ENCODE results near the gene FGD2. TPM values are rescaled to one million over a fixed set of nuclear protein-coding genes. Genes with fewer than 3 reads are reported as not detected.

The FGD2 gene
- total and polyA plus RNA-seq, 2 donors (not counting 3 experiments of a cell fraction or from before 2014, with no cell fraction given) = not detected

DNA sequence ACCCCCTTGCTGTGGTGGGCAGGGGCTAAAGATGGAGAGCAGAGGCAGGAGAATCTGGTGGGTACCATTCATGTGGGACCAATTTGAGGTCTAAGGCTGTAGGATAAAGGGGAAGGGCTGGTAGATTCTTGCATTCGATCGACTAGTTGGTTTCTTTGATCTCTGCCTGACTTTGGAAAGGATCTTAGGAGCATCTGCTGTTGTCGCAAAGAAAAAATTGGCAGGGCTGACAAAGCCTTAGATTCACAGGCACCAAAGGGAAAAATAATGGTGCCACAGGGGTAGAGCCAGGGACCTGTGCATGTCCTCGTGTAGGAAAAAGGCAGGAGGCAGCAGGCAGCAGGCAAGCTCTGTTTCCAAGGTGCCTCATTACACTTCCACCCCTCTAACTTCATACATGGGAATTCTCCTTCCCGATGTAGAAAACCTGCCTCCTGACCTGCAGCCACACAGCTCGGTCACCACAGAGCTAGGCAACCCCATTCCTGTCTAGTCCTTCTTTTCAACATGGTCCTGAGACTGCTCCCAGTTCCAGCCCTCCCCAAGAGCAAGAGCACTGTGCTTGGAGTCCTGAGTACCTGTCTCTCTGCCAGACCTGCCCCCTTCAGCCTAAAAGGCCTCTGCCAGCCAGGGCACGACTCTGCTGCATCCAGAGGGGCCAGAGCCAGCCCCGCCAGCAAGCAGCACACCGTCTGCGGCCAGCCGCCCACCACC lies 71.9 kb downstream of the FGD2 start:
- no peak overlapping the region for H3K4me2 ChIP-seq (ENCODE audit: insufficient read depth, low read length)
- H3K27ac ChIP-seq (ENCODE audit: insufficient read depth, low read depth, low read length) = no peak overlapping the region
- no peak overlapping the region for H3K4me3 ChIP-seq (replicated peaks in 1 of 3; ENCODE audit: insufficient read depth in 1 of 3, low read depth in 1 of 3, low read length in 3 of 3)

More for the DNA sequence above, 71.9 kb downstream of the FGD2 start:
- no peaks in the 10 kb centered on the region for H4K20me1 ChIP-seq (replicated peaks; ENCODE audit: control insufficient read depth, extremely low read depth, insufficient read depth, low read length)
- no peak overlapping the region for H3K9ac ChIP-seq (replicated peaks; ENCODE audit: extremely low read depth, insufficient read depth, low read length)
- H2AFZ ChIP-seq (ENCODE audit: low read depth, low read length) = no peak overlapping the region
- no peak for TF ChIP-seq EZH2 (IDR thresholded peaks at IDR 0.05; ENCODE audit: borderline replicate concordance, low read depth, low read length, severe bottlenecking)
- no peak for TF ChIP-seq FOS (IDR thresholded peaks at IDR 0.05; ENCODE audit: borderline replicate concordance, insufficient read depth, low read length)
- no peak for TF ChIP-seq POLR2AphosphoS5 (IDR thresholded peaks at IDR 0.05; ENCODE audit: insufficient read depth, low read depth, low read length)
- TF ChIP-seq, protein P1, sequence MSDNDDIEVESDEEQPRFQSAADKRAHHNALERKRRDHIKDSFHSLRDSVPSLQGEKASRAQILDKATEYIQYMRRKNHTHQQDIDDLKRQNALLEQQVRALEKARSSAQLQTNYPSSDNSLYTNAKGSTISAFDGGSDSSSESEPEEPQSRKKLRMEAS (IDR thresholded peaks at IDR 0.05; ENCODE audit: insufficient read depth, insufficient read length) = no peak
- no peak for TF ChIP-seq GATA2 (IDR thresholded peaks at IDR 0.05; ENCODE audit: insufficient read depth, insufficient read length, low read depth, low read length)
- TF ChIP-seq JUN (IDR thresholded peaks at IDR 0.05; ENCODE audit: borderline replicate concordance, insufficient read depth, insufficient read length, low read depth) = no peak
- no peak for TF ChIP-seq POLR2A (IDR thresholded peaks at IDR 0.05; ENCODE audit: low read depth, low read length)
- TF ChIP-seq, protein P2, sequence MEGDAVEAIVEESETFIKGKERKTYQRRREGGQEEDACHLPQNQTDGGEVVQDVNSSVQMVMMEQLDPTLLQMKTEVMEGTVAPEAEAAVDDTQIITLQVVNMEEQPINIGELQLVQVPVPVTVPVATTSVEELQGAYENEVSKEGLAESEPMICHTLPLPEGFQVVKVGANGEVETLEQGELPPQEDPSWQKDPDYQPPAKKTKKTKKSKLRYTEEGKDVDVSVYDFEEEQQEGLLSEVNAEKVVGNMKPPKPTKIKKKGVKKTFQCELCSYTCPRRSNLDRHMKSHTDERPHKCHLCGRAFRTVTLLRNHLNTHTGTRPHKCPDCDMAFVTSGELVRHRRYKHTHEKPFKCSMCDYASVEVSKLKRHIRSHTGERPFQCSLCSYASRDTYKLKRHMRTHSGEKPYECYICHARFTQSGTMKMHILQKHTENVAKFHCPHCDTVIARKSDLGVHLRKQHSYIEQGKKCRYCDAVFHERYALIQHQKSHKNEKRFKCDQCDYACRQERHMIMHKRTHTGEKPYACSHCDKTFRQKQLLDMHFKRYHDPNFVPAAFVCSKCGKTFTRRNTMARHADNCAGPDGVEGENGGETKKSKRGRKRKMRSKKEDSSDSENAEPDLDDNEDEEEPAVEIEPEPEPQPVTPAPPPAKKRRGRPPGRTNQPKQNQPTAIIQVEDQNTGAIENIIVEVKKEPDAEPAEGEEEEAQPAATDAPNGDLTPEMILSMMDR (IDR thresholded peaks at IDR 0.05; ENCODE audit: extremely low read depth in 1 of 2, insufficient read depth in 1 of 2, low read depth in 1 of 2, low read length in 2 of 2) = no peak
- TF ChIP-seq MYC (IDR thresholded peaks at IDR 0.05; ENCODE audit: low read depth, low read length) = no peak
- H3K79me2 ChIP-seq (ENCODE audit: control insufficient read depth, insufficient read depth, low read length) = no peaks in the 10 kb centered on the region
- no peaks in the 10 kb centered on the region for H3K36me3 ChIP-seq (ENCODE audit: control insufficient read depth in 2 of 2, extremely low read depth in 1 of 2, insufficient read depth in 2 of 2, low read length in 2 of 2)
- dilution Hi-C loops (cut with MboI; ENCODE audit: extremely low pct_ligation_motif_present, low sequenced_read_pairs) = no loop called here
- no peaks in the 10 kb centered on the region for H3K9me1 ChIP-seq (replicated peaks; ENCODE audit: control insufficient read depth, extremely low read depth, insufficient read depth, low read length)
- BruUV-seq (replicated peaks) = no TSS peak
- peaks cover 11 to 16% of the 10 kb centered on the region in 2 experiments for H3K27me3 ChIP-seq (ENCODE audit: control insufficient read depth in 2 of 2, insufficient read depth in 2 of 2, low read length in 2 of 2)
- no peak for DNase-seq (ENCODE audit: low read depth, low spot score)
- H3K9me3 ChIP-seq (replicated peaks; ENCODE audit: control insufficient read depth, insufficient read depth, low read length) = no peaks in the 10 kb centered on the region
- intact Hi-C loops (cut with micrococcal nuclease) = no loop called here
- CTCF ChIA-PET = interaction anchor here (1.4 to 2.4 kb wide), 2 partner anchors 10 to 27 kb away, joined by 3 to 5 read pairs; no protein-coding TSS in a partner anchor
- no peaks in the 10 kb centered on the region for H3K4me1 ChIP-seq (ENCODE audit: control insufficient read depth, extremely low read depth, insufficient read depth, low read length)
- FAIRE-seq = no peak
- POLR2A ChIA-PET = interaction anchor here (0.5 kb wide), 1 partner anchor 65 kb away, joined by 3 read pairs; no protein-coding TSS in a partner anchor

All from endothelial cell of umbilical vein (primary cell).